OCI-LY1 (cell line): Measurements from ENCODE around the gene HMCES.

Source experiments
- H2AFZ ChIP-seq: fragments of 200-600 bp; sonication (generic), shearing (Covaris generic); 2 replicates; pipeline ENCODE4 v1.6.0; 2014; ENCODE audit warnings: antibody characterized with exemption, mild to moderate bottlenecking, low read length
- H3F3A ChIP-seq: fragments of 200-600 bp; sonication (generic), shearing (Covaris generic); 2 replicates; pipeline ENCODE4 v1.6.0; 2014; ENCODE audit warnings: mild to moderate bottlenecking, antibody characterized with exemption, low read length, moderate library complexity; ENCODE audit not compliant: insufficient read depth
- H3K27ac ChIP-seq: fragments of 200-600 bp; sonication (generic); 2 replicates; pipeline ENCODE4 v1.5.1; 2014; ENCODE audit warnings: low read length, mixed run types, mild to moderate bottlenecking, low read depth; ENCODE audit not compliant: poor library complexity, severe bottlenecking
- H3K27me3 ChIP-seq: fragments of 200-600 bp; sonication (generic); 2 replicates; pipeline ENCODE4 v1.6.0; 2014; ENCODE audit warnings: antibody characterized with exemption, mild to moderate bottlenecking, low read length, moderate library complexity; ENCODE audit not compliant: insufficient read depth
- H3K36me3 ChIP-seq: fragments of 200-600 bp; sonication (generic); 2 replicates; pipeline ENCODE4 v1.6.1; 2014; ENCODE audit warnings: mild to moderate bottlenecking, antibody characterized with exemption, low read length, moderate library complexity, mixed read lengths; ENCODE audit not compliant: insufficient read depth
- H3K4me1 ChIP-seq: fragments of 200-600 bp; sonication (generic); 2 replicates; pipeline ENCODE4 v1.5.1; 2014; ENCODE audit warnings: mild to moderate bottlenecking, low read length, moderate library complexity; ENCODE audit not compliant: insufficient read depth, severe bottlenecking
- H3K4me2 ChIP-seq: fragments of 200-600 bp; sonication (generic), shearing (Covaris generic); 2 replicates; pipeline ENCODE4 v1.6.1; 2014; ENCODE audit warnings: low read length
- H3K4me3 ChIP-seq: fragments of 200-600 bp; sonication (generic); 2 replicates; pipeline ENCODE4 v1.5.1; 2014; ENCODE audit warnings: low read length, low read depth, mild to moderate bottlenecking, mixed read lengths; ENCODE audit not compliant: poor library complexity, severe bottlenecking
- H3K79me2 ChIP-seq: fragments of 200-600 bp; shearing (Covaris generic); 2 replicates; pipeline ENCODE4 v1.6.1; 2016; ENCODE audit warnings: mixed run types, low read length, mixed read lengths; ENCODE audit not compliant: insufficient read depth
- H3K9ac ChIP-seq: fragments of 200-600 bp; sonication (generic), shearing (Covaris generic); 2 replicates; pipeline ENCODE4 v1.6.1; 2014; ENCODE audit warnings: mild to moderate bottlenecking, low read length, mixed read lengths
- H3K9me2 ChIP-seq: fragments of 200-600 bp; sonication (generic), shearing (Covaris generic); 2 replicates; pipeline ENCODE4 v1.6.1; 2014; ENCODE audit warnings: low read depth, mild to moderate bottlenecking, low read length, mixed read lengths
- H3K9me3 ChIP-seq: fragments of 200-600 bp; shearing (Covaris generic); 2 replicates; pipeline ENCODE4 v1.6.1; 2014; ENCODE audit warnings: low read length, mixed read lengths
- H4K20me1 ChIP-seq: fragments of 200-600 bp; sonication (generic), shearing (Covaris generic); 2 replicates; pipeline ENCODE4 v1.6.0; 2016; ENCODE audit warnings: mild to moderate bottlenecking, low read length; ENCODE audit not compliant: insufficient read depth
- CTCF ChIP-seq: fragments of 200-600 bp; sonication (generic), shearing (Covaris generic); IDR thresholded peaks from 2 replicates; pipeline ENCODE4 v1.5.1; 2017; ENCODE audit warnings: mild to moderate bottlenecking, antibody characterized with exemption, low read length, moderate library complexity, mixed read lengths
- EZH2 ChIP-seq: fragments of 200-600 bp; sonication (generic), shearing (Covaris generic); IDR thresholded peaks from 2 replicates; pipeline ENCODE4 v1.8.0; 2017; ENCODE audit warnings: borderline replicate concordance, mixed run types, mild to moderate bottlenecking, antibody characterized with exemption, low read length, moderate library complexity, mixed read lengths

The HMCES gene

GRCh38 chr3:129288446-129288845, 9.8 kb downstream of the HMCES start:
- Histone ChIP-seq H2AFZ (no peak overlapping the region), H3K27me3 (no peaks in the 10 kb centered on the region), H3K9ac (no peak overlapping the region), H3K4me1 (peaks cover 14% of the 10 kb centered on the region), H3K27ac (no peak overlapping the region), H3F3A (no peaks in the 10 kb centered on the region; the same call in 1 of the 2 replicates), H3K9me2 (no peaks in the 10 kb centered on the region), H3K4me3 (no peak overlapping the region), H3K9me3 (no peaks in the 10 kb centered on the region), H3K36me3 (peaks cover 98% of the 10 kb centered on the region), H3K79me2 (peaks cover 52% of the 10 kb centered on the region), H4K20me1 (no peaks in the 10 kb centered on the region), H3K4me2 (no peak overlapping the region)
- TF ChIP-seq EZH2 (no peak), CTCF (no peak)

GRCh38 chr3:129289201-129289921, 10.7 kb downstream of the HMCES start:
- H4K20me1 ChIP-seq, result no peaks in the 10 kb centered on the region
- no peak overlapping the region for H3K9ac ChIP-seq
- TF ChIP-seq EZH2, result no peak
- TF ChIP-seq CTCF, result no peak
- no peaks in the 10 kb centered on the region for H3K9me2 ChIP-seq
- H3K4me1 ChIP-seq, result peaks cover 5% of the 10 kb centered on the region
- H3K79me2 ChIP-seq, result peaks cover 45% of the 10 kb centered on the region
- peaks cover 99% of the 10 kb centered on the region for H3K36me3 ChIP-seq
- no peak overlapping the region for H3K4me2 ChIP-seq
- H3K27ac ChIP-seq, result no peak overlapping the region
- no peaks in the 10 kb centered on the region for H3K9me3 ChIP-seq
- H3K4me3 ChIP-seq, result no peak overlapping the region
- H3F3A ChIP-seq, result no peaks in the 10 kb centered on the region; the same call in 1 of the 2 replicates
- no peak overlapping the region for H2AFZ ChIP-seq
- no peaks in the 10 kb centered on the region for H3K27me3 ChIP-seq

GRCh38 chr3:129291236-129291886, 12.7 kb downstream of the HMCES start:
- H3K36me3 ChIP-seq, result peaks cover 98% of the 10 kb centered on the region
- no peaks in the 10 kb centered on the region for H3K9me2 ChIP-seq

More at GRCh38 chr3:129291236-129291886, 12.7 kb downstream of the HMCES start:
- Histone ChIP-seq H3K79me2 (peaks cover 28% of the 10 kb centered on the region), H3K4me1 (no peaks in the 10 kb centered on the region), H3K4me3 (no peak overlapping the region), H2AFZ (no peak overlapping the region), H3K4me2 (no peak overlapping the region), H3K9me3 (no peaks in the 10 kb centered on the region), H3K9ac (no peak overlapping the region), H3K27me3 (no peaks in the 10 kb centered on the region), H4K20me1 (no peaks in the 10 kb centered on the region), H3K27ac (no peak overlapping the region), H3F3A (no peaks in the 10 kb centered on the region; the same call in 1 of the 2 replicates)
- TF ChIP-seq CTCF (no peak), EZH2 (no peak)
